HG03460 (cell line): ENCODE data around the gene EIF4G3.
A peak's percentile ranks its signal among the peaks of the same experiment; 100 is the strongest.
"Not testable (repeated sequence)": the region's sequence is repeated elsewhere in the genome, so short reads cannot be mapped to it uniquely, and the experiment has no call there.

Source experiments
- ATAC-seq: cut with Tn5 transposase; IDR thresholded peaks from one replicate; pipeline ENCODE4 v1.9.1; 2021; ENCODE audit not compliant: unreplicated experiment

Gene EIF4G3

GRCh38 chr1:21034725-21035628, 141.7 kb downstream of the EIF4G3 start:
- no peak for ATAC-seq

- ATAC-seq = no peak
Observed at GRCh38 chr1:21032741-21033140, 144.0 kb downstream of the EIF4G3 start.

- no peak for ATAC-seq
Observed at GRCh38 chr1:21030181-21030580, 146.5 kb downstream of the EIF4G3 start.

GRCh38 chr1:21028520-21029145, 148.1 kb downstream of the EIF4G3 start:
- ATAC-seq = no peak

GRCh38 chr1:21027805-21028204, 148.9 kb downstream of the EIF4G3 start:
- no peak for ATAC-seq

DNA sequence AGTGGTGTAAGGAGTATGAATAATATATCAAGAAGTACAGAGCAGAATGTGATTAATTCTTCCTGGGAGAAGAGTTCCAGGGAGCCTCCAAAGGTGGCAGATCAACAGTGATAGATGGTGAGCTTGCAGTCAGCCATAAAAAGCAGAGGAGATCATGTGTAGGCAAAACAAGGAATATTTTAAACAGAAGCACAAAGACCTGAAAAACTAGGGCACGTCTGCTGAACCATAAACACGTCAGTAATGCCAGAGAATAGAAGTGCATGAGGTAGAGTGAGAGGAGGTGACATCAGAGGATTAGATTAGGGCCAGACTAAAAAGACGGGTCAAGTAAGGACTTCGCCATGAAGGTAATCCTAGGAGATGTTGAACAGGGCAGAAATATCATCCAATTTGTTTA, 151.8 kb downstream of the EIF4G3 start:
- no peak for ATAC-seq

DNA sequence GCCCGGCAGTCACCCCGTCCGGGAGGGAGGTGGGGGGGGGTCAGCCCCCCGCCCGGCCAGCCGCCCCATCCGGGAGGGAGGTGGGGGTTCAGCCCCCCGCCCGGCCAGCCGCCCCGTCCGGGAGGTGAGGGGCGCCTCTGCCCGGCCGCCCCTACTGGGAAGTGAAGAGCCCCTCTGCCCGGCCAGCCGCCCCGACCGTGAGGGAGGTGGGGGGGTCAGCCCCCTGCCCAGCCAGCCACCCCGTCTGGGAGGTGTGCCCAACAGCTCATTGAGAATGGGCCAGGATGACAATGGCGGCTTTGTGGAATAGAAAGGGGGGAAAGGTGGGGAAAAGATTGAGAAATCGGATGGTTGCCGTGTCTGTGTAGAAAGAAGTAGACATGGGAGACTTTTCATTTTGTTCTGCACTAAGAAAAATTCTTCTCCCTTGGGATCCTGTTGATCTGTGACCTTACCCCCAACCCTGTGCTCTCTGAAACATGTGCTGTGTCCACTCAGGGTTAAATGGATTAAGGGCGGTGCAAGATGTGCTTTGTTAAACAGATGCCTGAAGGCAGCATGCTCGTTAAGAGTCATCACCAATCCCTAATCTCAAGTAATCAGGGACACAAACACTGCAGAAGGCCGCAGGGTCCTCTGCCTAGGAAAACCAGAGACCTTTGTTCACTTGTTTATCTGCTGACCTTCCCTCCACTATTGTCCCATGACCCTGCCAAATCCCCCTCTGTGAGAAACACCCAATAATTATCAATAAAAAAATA, 152.4 kb downstream of the EIF4G3 start:
- ATAC-seq = not testable (repeated sequence)

DNA sequence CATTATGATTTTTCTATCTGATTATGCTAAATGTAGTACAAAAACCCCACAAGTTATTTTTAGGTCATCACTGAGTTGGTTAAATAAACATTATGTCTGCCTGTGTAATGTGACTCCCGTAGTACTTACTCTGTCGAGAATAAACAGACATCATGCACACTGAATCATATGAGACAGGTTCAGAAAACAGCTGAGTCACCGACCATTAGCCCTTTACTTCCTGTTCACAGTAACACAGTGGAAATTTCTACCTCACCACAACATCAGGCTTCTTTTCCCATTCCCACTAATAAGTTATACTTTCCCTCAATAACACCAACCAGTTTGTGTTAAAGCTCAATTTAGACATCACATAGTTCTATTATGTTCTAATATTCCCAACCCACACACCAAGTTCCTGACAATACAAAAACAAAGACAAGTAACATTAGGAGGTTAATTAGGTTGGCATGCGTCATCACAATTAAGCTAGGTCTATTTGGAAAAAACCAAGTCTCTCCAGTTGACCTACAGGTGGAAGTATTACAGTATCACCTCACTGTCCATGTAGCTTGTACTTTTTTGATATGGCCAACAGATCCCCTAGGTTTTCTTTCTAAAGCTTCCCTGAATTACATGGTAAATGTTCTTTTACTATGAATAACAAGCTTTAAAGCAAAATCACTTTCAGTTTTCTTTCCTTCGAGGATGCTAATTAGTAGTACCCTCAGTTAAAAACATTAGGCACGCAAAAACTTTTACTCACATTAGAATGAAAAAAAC, 154.2 kb downstream of the EIF4G3 start:
- ATAC-seq = peak; percentile 93

DNA sequence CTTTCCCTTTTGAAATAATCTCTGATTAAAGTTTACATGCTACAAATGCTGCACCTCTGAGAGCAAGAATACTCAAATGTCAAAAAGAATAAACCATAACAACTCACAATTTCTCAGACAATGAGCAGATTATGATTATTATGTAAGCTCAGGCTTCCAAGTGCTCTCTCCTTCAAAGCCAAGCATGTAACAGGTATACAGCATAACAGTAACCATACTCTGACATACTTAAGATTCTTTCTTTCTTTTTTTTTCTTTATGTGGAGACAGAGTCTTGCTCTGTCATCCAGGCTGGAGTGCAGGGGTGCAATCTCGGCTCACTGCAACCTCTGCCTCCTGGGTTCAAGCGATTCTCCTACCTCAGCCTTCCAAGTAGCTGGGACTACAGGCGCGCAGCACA, 155.4 kb downstream of the EIF4G3 start:
- ATAC-seq = no peak

- ATAC-seq = no peak
Observed at GRCh38 chr1:21020151-21020550, 156.5 kb downstream of the EIF4G3 start.

GRCh38 chr1:21018673-21019072, 158.0 kb downstream of the EIF4G3 start:
- no peak for ATAC-seq

DNA sequence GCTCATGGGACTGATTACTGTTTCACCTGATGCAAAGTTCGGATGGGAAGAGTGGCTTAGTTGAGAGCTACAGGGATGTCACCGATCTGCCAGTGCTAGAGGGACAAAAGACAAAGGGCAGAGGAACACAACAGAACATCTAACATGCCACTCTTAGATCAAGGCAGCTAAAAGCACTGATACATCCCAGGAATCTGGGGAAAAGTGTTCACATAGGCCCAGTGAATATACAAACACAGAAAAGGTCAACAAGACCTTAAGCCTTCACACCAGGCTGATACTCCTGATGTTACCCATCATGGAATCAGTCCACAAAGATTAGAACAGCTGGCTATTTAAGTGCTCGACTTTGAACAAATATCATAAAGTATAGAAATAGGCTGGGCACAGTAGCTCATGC, 163.2 kb downstream of the EIF4G3 start:
- no peak for ATAC-seq

GRCh38 chr1:21012937-21013336, 163.8 kb downstream of the EIF4G3 start:
- ATAC-seq = no peak

- no peak for ATAC-seq
Observed at GRCh38 chr1:21007876-21008275, 168.8 kb downstream of the EIF4G3 start.

DNA sequence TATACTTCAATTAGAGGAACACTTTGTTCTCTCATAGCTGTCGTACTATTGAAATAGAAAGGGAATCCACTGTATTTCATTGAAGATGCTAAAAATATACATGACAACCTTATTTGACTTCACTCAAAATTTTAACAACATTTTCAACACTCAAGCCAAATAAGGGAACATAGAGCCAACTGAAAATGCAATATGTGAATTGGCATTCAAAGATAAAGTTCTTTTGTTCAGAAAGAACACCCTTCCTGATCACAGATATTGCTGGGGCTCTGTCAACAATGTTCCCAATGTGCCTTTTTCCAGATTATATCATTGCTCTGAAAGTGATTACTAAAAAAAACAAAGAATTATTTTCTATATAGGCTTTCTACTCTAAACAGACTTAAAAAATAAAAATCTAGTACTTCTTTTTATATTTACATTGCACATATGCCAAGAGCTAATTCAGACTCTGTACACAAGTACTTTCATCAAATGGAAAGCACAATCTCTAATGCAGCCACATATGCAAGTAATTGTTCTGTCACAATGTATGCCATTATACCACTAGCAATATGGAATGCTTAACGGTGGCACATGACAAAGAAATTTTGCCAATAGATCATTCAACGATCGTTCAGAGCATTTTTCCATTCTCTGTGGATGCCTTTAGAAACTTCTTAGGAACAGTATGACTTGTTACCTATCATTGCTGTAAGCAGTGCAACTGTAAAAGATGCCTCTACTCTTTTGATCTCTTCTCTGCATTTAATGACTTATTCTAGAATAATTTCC, 171.0 kb downstream of the EIF4G3 start:
- ATAC-seq = no peak

- no peak for ATAC-seq
Observed at GRCh38 chr1:21003281-21004045, 173.2 kb downstream of the EIF4G3 start.

GRCh38 chr1:21001042-21001441, 175.7 kb downstream of the EIF4G3 start:
- no peak for ATAC-seq

DNA sequence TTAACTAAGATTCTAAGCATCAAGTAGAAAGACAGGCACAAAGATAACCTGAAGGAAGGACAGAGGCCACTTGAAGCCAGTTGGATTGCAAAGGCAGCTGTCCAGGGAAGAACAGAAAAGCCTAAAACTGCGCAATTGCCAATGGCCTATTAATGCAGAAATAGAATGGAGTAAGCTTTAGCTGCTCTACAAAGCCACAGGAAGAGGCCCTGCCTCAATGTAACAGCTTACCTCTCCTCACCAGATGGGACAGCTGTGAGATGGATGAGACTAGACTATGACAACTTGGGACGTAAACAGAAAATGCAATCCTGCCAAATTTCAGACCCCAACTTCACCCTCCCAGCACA, 176.5 kb downstream of the EIF4G3 start:
- no peak for ATAC-seq

DNA sequence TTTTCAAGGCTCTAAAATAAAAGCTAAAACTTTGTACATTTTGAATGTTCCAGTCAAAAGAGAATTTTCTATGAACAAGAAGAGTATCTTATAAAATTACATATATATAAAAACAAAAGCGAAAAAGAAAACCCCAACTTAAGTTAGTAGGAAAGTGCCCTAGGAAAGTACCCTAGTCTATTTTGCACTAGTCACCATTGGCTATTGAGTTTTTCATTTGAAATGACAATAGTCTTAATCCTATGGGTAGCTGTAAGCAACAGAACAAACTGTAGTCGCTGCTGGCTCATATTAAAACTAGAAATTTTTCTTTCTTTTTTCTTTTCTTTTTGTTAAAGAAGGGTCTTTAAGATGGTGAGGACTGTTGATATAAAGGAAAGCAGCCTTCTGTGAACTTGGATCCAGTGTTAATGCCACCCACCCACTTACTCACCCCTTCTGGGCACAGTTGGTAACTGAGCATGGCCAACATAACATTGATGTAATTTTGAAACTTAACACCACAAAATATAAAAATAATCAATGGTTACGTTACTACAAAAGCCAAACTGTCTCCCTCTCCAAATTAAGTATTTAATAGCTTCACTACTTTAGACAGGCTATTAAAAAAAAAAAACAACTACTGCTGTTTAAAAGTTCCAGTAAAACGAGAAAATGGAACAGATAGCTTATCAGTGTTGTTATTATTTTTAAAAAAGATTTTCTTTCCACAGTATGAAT, 177.0 kb downstream of the EIF4G3 start:
- no peak for ATAC-seq
